GM12874 (cell line): Measurements from ENCODE around the gene BACH2.

Source experiments
- TF ChIP-seq, protein P1 (sequence below): IDR thresholded peaks from 2 replicates; pipeline ENCODE4 v1.5.1; 2011; ENCODE audit warnings: low read depth, mild to moderate bottlenecking, control low read depth, low read length, moderate library complexity; ENCODE audit not compliant: insufficient read depth

Gene BACH2

DNA sequence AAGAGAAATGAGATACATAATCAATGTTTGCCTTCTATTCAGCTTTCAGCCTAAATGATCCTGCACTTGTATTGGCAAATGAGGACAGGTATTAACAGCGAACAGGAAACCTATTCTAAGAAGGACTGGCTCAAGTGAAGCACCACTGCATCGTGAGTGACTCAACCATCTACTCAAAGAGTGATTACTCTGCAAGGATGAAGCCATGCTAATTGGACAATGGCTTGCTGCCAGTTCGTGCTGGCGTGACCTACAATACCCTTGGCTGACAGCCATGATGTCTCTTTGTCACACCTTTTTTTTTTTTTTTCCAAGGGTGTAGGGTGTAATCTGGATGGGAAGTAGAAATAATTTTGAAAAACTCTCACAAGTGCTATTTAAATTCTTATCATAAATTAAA, 297.5 kb downstream of the BACH2 start:
- TF ChIP-seq, protein P1, sequence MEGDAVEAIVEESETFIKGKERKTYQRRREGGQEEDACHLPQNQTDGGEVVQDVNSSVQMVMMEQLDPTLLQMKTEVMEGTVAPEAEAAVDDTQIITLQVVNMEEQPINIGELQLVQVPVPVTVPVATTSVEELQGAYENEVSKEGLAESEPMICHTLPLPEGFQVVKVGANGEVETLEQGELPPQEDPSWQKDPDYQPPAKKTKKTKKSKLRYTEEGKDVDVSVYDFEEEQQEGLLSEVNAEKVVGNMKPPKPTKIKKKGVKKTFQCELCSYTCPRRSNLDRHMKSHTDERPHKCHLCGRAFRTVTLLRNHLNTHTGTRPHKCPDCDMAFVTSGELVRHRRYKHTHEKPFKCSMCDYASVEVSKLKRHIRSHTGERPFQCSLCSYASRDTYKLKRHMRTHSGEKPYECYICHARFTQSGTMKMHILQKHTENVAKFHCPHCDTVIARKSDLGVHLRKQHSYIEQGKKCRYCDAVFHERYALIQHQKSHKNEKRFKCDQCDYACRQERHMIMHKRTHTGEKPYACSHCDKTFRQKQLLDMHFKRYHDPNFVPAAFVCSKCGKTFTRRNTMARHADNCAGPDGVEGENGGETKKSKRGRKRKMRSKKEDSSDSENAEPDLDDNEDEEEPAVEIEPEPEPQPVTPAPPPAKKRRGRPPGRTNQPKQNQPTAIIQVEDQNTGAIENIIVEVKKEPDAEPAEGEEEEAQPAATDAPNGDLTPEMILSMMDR: no peak

DNA sequence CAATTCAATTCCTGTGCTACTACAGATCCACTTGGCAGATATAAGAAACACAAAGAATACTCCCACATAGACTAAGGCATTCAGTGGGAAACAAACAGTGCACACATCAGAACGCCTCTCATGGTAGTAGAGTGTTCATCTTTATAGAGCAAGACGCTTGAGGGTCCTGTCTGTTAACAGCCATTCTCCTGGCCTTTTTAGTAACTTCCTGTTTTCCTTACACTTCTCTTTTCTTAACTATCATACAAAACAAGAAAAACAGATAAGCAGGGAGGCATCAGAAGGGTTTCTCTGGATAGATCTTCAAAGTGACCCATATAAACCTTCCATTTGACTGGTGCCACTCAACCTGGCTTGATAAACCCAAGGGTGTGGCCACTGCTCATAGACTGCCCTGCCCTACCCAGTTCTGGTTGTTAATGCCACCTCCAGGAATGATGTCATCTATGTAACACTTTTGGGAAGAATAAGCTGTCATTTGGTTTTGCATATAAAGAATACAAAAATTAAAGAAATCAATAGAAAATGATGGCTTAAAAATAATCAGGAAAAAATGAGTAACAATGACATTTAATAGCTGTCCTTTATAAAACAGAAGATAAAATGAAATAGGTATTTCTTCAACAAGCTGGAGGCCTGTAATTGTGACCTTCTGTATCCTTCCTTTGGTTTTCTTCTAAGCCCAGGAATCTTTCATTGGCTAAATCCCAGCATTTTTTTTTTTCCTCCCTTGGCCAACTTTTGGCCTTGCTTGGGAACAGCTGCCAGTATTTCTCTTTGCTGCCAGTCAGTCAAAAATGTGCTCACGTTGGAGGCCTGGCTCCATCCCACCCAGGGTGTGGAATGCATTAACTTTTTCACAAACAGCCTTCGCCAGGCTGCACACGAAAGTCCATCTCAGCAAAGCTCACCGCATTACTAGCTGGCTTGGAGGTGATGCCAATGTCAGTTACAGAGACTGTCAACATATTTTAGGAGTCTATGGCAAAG, 298.9 kb downstream of the BACH2 start:
- TF ChIP-seq, protein P1: no peak

GRCh38 chr6:89993411-89993810, 303.2 kb downstream of the BACH2 start:
- TF ChIP-seq, protein P1: no peak

DNA sequence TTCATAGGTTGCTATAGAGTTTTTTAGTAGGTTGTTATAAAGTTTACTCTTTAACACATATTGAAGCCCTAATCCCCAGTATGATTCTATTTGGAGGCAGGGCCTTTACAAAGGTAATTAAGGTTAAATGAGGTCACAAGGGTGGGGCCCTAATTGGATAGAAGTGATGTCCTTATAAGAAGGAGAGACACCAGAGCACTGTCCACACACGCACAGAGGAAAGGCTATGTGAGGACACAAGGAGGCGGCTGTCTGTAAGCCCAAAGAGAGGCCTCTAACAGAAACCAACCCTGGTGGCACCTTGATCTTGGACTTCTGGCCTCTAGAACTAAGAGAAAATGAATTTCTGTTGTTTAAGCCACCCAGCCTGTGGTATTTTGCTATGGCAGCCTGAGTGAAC, 303.8 kb downstream of the BACH2 start:
- TF ChIP-seq, protein P1: no peak

GRCh38 chr6:89989742-89990141, 306.9 kb downstream of the BACH2 start:
- TF ChIP-seq, protein P1: no peak

- TF ChIP-seq, protein P1: no peak
These were observed 308.8 kb downstream of the BACH2 start for GRCh38 chr6:89987830-89988229.

DNA sequence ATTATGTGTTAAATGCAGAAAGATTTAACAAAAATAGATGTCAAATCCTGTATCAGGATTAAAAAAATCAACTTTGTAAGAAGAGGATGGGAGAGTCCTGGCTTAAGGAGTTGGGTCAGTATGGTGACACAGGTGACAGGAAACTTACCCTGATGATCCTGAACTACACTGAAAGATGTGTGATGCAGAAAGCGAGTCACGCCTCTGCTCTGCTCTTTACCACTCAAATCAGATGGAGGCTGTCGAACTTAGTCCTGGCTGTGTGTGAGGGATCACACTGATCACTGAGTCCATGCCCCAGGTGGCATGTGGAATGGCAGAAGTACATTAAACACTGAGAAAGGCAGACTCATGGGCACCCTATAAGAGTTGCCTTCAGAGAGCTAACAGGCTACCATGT, 309.5 kb downstream of the BACH2 start:
- TF ChIP-seq, protein P1: no peak
